CD4-positive, alpha-beta memory T cell (primary cell): ENCODE data around the gene NCLN. TPM values are rescaled to one million over a fixed set of nuclear protein-coding genes. Genes with fewer than 3 reads are reported as not detected.
"Not testable (repeated sequence)": the region's sequence is repeated elsewhere in the genome, so short reads cannot be mapped to it uniquely, and the experiment has no call there.

ENCODE experiments used
- CTCF ChIA-PET: fragments of 350-600 bp; sonication (Branson Sonifier 250); formaldehyde crosslinking; loops from one replicate; lab custom pipeline; 2021; ENCODE audit warnings: inconsistent platforms; ENCODE audit not compliant: partially characterized antibody; lab: Charles Lee
- POLR2A ChIA-PET: fragments of 350-600 bp; sonication (Branson Sonifier 250); formaldehyde crosslinking; loops from one replicate; lab custom pipeline; 2021; ENCODE audit not compliant: partially characterized antibody; lab: Charles Lee
- DNase-seq, 5 donors: peaks; one replicate each; pipeline versions ENCODE4 v3.0.0 to v3.0.0-alpha.2; 2020 to 2022; ENCODE audit warnings: mixed read lengths in 1 of 5
- H3K27ac ChIP-seq: one replicate; pipeline ENCODE4 v1.7.0; 2013; ENCODE audit warnings: low read depth, low read length
- H3K27me3 ChIP-seq: 2 replicates; pipeline ENCODE4 v1.7.0; 2013; ENCODE audit warnings: mild to moderate bottlenecking, low read length, moderate library complexity; ENCODE audit not compliant: insufficient read depth
- H3K36me3 ChIP-seq: 2 replicates; pipeline ENCODE4 v1.7.0; 2013; ENCODE audit warnings: mild to moderate bottlenecking, low read length, moderate library complexity; ENCODE audit not compliant: insufficient read depth
- H3K4me1 ChIP-seq: 2 replicates; pipeline ENCODE4 v1.7.0; 2013; ENCODE audit warnings: mild to moderate bottlenecking, low read length, moderate library complexity; ENCODE audit not compliant: insufficient read depth
- H3K4me3 ChIP-seq, 2 donors: one replicate each; pipeline ENCODE4 v1.7.0; 2013; ENCODE audit warnings: low read length in 2 of 2, mild to moderate bottlenecking in 1 of 2
- H3K9me3 ChIP-seq, 2 donors: one replicate each; pipeline ENCODE4 v1.7.0; 2013; ENCODE audit warnings: low read length in 2 of 2, control low read depth in 1 of 2; ENCODE audit not compliant: control insufficient read depth in 1 of 2
- H3K27ac Mint-ChIP-seq, 7 donors: one replicate each; pipeline ENCODE4 v1.8.0; 2020 to 2021; ENCODE audit warnings: mixed read lengths in 7 of 7, mild to moderate bottlenecking in 6 of 7, inconsistent platforms in 3 of 7, moderate library complexity in 3 of 7
- H3K27me3 Mint-ChIP-seq, 2 donors: one replicate each; pipeline ENCODE4 v1.8.0; 2020 to 2021; ENCODE audit warnings: mixed read lengths in 2 of 2
- H3K36me3 Mint-ChIP-seq, 2 donors: one replicate each; pipeline ENCODE4 v1.8.0; 2020 to 2021; ENCODE audit warnings: mixed read lengths in 2 of 2, inconsistent platforms in 1 of 2, mild to moderate bottlenecking in 1 of 2
- H3K4me1 Mint-ChIP-seq, 4 donors: one replicate each; pipeline ENCODE4 v1.8.0; 2020 to 2021; ENCODE audit warnings: mixed read lengths in 4 of 4, mild to moderate bottlenecking in 1 of 4
- H3K4me3 Mint-ChIP-seq, 8 donors: one replicate each; pipeline ENCODE4 v1.8.0; 2020 to 2021; ENCODE audit warnings: mixed read lengths in 8 of 8, mild to moderate bottlenecking in 7 of 8, moderate library complexity in 6 of 8, inconsistent platforms in 3 of 8
- H3K9me3 Mint-ChIP-seq, 8 donors: one replicate each; pipeline ENCODE4 v1.8.0; 2020 to 2021; ENCODE audit warnings: mixed read lengths in 8 of 8, mild to moderate bottlenecking in 5 of 8, inconsistent platforms in 3 of 8, moderate library complexity in 1 of 8
- intact Hi-C: fragments of 100-400 bp; cut with micrococcal nuclease; formaldehyde crosslinking; loops from one replicate; pipeline ENCODE4 v1.15.1; 2023
- polyA plus RNA-seq, 2 donors: library from polyadenylated mRNA; unstranded; fragments of 300-500 nt; fragmentation: Illumina TruSeq; gene quantifications; one replicate each; pipeline ENCODE4 v1.2.3, GENCODE V29; 2021
- total RNA-seq, 2 experiments: library from RNA; stranded (reverse); gene quantifications; one replicate each; pipeline ENCODE4 v1.2.3, GENCODE V29; 2021

NCLN gene
- total and polyA plus RNA-seq, 4 experiments from 2014 or later, result 25.1 to 59.3 (median 49.3) TPM

DNA sequence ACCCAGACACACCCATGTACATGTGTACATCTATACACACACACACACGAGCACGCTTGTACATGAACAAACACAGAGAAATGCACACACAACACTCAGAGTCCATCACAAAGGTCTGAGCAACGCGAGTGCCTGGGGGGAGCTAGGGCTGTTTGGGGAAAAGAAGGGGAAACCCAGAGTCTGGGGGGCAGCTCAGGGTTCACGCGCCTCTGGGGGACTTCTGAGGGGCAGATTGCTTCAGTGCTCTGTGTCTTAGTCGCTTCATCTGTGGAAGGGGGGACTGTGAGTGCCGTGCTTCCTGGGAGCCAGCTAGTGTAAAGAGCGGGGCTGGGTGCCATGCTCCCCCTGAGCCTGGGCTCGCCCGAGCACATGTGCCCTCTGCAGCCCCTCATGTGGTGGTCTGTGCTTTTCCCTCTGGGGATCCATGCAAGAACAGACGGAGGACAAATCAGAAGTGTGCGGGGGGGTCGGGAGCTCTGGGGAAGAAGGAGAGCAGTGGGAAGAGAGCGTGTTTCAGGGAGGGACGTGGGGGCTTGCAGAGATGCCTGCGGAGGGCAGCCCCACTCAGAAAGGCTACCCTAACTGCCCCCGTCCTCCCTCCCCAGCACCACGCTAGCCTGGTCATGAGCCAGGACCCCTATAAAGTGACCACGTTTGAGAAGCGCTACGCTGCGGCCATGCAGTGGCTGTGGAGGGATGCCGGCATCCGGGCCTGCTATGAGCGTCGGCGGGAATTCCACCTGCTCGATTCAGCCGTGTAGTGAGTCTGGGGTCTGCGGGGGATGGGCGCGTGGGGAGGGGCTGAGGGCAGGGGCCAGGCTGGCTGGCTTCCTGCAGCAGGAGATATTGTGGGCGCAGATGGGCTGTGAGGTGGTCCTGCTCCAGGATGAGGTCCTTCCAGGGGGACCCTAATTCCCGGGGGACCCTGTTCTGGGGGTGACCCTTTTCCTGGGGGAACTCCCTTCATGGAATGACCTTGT is 35.9 kb upstream of the NCLN start:
- H3K27ac Mint-ChIP-seq, result peak overlapping the region in 6 of 7 donors; percentile 27 to 85 (median 54)

DNA sequence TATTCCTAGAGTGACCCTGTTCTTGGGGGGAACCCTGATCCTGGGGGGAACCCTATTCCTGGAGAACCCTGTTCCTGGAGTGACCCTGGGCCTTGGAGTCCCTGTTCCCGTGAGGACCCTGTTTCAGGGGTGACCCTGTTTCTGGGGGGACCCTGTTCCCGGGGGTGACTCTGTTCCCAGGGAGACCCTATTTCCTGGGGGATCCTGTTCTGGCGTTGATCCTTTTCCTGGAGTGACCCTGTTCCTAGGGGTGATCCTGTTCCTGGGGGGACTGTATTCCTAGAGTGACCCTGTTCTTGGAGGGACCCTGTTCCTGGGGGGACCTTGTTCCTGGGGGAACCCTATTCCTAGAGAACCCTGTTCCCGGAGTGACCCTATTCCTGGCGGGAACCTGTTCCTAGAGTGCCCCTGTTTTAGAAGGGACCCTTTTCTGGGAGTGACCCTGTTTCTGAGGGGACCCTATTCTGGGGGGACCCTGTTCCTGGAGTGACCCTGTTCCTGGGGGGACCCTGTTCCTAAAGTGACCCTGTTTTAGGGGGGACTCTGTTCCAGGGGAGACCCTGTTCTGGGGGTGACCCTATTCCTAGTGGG is 34.9 kb upstream of the NCLN start:
- no peaks in the 10 kb centered on the region for H3K9me3 ChIP-seq
- Mint-ChIP-seq H3K9me3 (no peaks in the 10 kb centered on the region), H3K4me1 (peaks cover 9 to 16% (median 12%) of the 10 kb centered on the region in 4 donors), H3K27ac (peak overlapping the region in 2 of 7 donors; percentile 12 to 13), H3K36me3 (peaks cover 0 to 13% of the 10 kb centered on the region in 2 donors), H3K4me3 (no peak overlapping the region), H3K27me3 (no peaks in the 10 kb centered on the region)
- intact Hi-C loops, result no loop called here
- no peaks in the 10 kb centered on the region for H3K36me3 ChIP-seq
- no peak overlapping the region for H3K27ac ChIP-seq
- H3K4me3 ChIP-seq, result no peak overlapping the region
- peaks cover 30% of the 10 kb centered on the region for H3K4me1 ChIP-seq
- no peaks in the 10 kb centered on the region for H3K27me3 ChIP-seq
- DNase-seq, result no peak
- POLR2A ChIA-PET, result interaction anchor here (0.5 kb wide), 1 partner anchor 55 kb away, joined by 3 read pairs; no protein-coding TSS in a partner anchor
- CTCF ChIA-PET, result interaction anchor here (1.2 to 1.7 kb wide), 2 partner anchors 11 to 13 kb away, joined by 3 to 6 read pairs; no protein-coding TSS in a partner anchor

More for the DNA sequence above, 35.9 kb upstream of the NCLN start:
- Mint-ChIP-seq H3K4me1 (peaks cover 6 to 16% (median 9%) of the 10 kb centered on the region in 4 donors), H3K36me3 (peaks cover 0 to 10% of the 10 kb centered on the region in 2 donors), H3K9me3 (no peaks in the 10 kb centered on the region), H3K4me3 (no peak overlapping the region), H3K27me3 (no peaks in the 10 kb centered on the region)
- DNase-seq, result no peak
- no peaks in the 10 kb centered on the region for H3K27me3 ChIP-seq
- no peaks in the 10 kb centered on the region for H3K36me3 ChIP-seq
- intact Hi-C loops, result no loop called here
- H3K4me1 ChIP-seq, result peaks cover 20% of the 10 kb centered on the region
- no peak overlapping the region for H3K27ac ChIP-seq
- H3K9me3 ChIP-seq, result no peaks in the 10 kb centered on the region
- POLR2A ChIA-PET, result no interaction called here
- CTCF ChIA-PET, result interaction anchor here (1.3 kb wide), 1 partner anchor 12 kb away, joined by 5 read pairs; no protein-coding TSS in a partner anchor
- no peak overlapping the region for H3K4me3 ChIP-seq

- ChIA-PET POLR2A (interaction anchor here (0.5 to 1.2 kb wide), 2 partner anchors 33 to 56 kb away, joined by 3 read pairs; no protein-coding TSS in a partner anchor), CTCF (interaction anchor here (1.1 to 1.7 kb wide), 3 partner anchors 10 to 25 kb away, joined by 3 to 6 read pairs (median 4); no protein-coding TSS in a partner anchor)
- Mint-ChIP-seq H3K27ac (no peak overlapping the region), H3K36me3 (peaks cover 0 to 12% of the 10 kb centered on the region in 2 donors), H3K27me3 (no peaks in the 10 kb centered on the region), H3K4me1 (peaks cover 4 to 17% (median 12%) of the 10 kb centered on the region in 4 donors), H3K4me3 (no peak overlapping the region), H3K9me3 (no peaks in the 10 kb centered on the region)
- H3K36me3 ChIP-seq, result no peaks in the 10 kb centered on the region
- intact Hi-C loops, result no loop called here
- no peak overlapping the region for H3K4me3 ChIP-seq
- peaks cover 29% of the 10 kb centered on the region for H3K4me1 ChIP-seq
- H3K27me3 ChIP-seq, result no peaks in the 10 kb centered on the region
- DNase-seq, result no peak
- no peak overlapping the region for H3K27ac ChIP-seq
- H3K9me3 ChIP-seq, result no peaks in the 10 kb centered on the region
Measured at GRCh38 chr19:3151563-3152418, 33.9 kb upstream of the NCLN start.

GRCh38 chr19:3152419-3152780 is 33.3 kb upstream of the NCLN start:
- H3K27me3 ChIP-seq, result no peaks in the 10 kb centered on the region
- Mint-ChIP-seq H3K4me3 (no peak overlapping the region), H3K27me3 (no peaks in the 10 kb centered on the region), H3K27ac (no peak overlapping the region), H3K9me3 (no peaks in the 10 kb centered on the region), H3K4me1 (peaks cover 7 to 17% (median 14%) of the 10 kb centered on the region in 4 donors), H3K36me3 (peaks cover 0 to 12% of the 10 kb centered on the region in 2 donors)
- H3K9me3 ChIP-seq, result no peaks in the 10 kb centered on the region
- CTCF ChIA-PET, result interaction anchor here (1.1 to 1.7 kb wide), 2 partner anchors 11 to 26 kb away, joined by 4 to 6 read pairs; no protein-coding TSS in a partner anchor
- DNase-seq, result no peak
- peaks cover 29% of the 10 kb centered on the region for H3K4me1 ChIP-seq
- H3K4me3 ChIP-seq, result no peak overlapping the region
- no peak overlapping the region for H3K27ac ChIP-seq
- no peaks in the 10 kb centered on the region for H3K36me3 ChIP-seq
- intact Hi-C loops, result no loop called here
- POLR2A ChIA-PET, result interaction anchor here (1.2 kb wide), 1 partner anchor 33 kb away, joined by 3 read pairs; no protein-coding TSS in a partner anchor

GRCh38 chr19:3153286-3154230 is 32.2 kb upstream of the NCLN start:
- DNase-seq, result no peak
- Histone ChIP-seq H3K36me3 (no peaks in the 10 kb centered on the region), H3K4me1 (peaks cover 29% of the 10 kb centered on the region), H3K9me3 (no peaks in the 10 kb centered on the region), H3K4me3 (no peak overlapping the region), H3K27ac (no peak overlapping the region), H3K27me3 (no peaks in the 10 kb centered on the region)
- Mint-ChIP-seq H3K36me3 (peaks cover 0 to 12% of the 10 kb centered on the region in 2 donors), H3K4me3 (no peak overlapping the region), H3K9me3 (no peaks in the 10 kb centered on the region), H3K27me3 (no peaks in the 10 kb centered on the region), H3K27ac (no peak overlapping the region), H3K4me1 (peaks cover 10 to 17% (median 15%) of the 10 kb centered on the region in 4 donors)
- intact Hi-C loops, result no loop called here
- POLR2A ChIA-PET, result no interaction called here
- CTCF ChIA-PET, result interaction anchor here (0.6 to 0.7 kb wide), 3 partner anchors 10 to 26 kb away, joined by 3 read pairs; no protein-coding TSS in a partner anchor

GRCh38 chr19:3154447-3154846 is 31.3 kb upstream of the NCLN start:
- peak overlapping the region; percentile 76 for H3K27ac ChIP-seq
- H3K4me1 Mint-ChIP-seq, result peaks cover 4 to 12% (median 10%) of the 10 kb centered on the region in 4 donors
- H3K36me3 Mint-ChIP-seq, intact Hi-C loops, H3K27me3 Mint-ChIP-seq, H3K9me3 Mint-ChIP-seq, H3K36me3 ChIP-seq, CTCF ChIA-PET, H3K9me3 ChIP-seq, DNase-seq, H3K27me3 ChIP-seq, H3K27ac Mint-ChIP-seq: not testable (repeated sequence)
- H3K4me3 ChIP-seq, result peak overlapping the region; percentile 8 to 29
- POLR2A ChIA-PET, result interaction anchor here (1.2 kb wide), 1 partner anchor 14 kb away, joined by 3 read pairs; no protein-coding TSS in a partner anchor
- peak overlapping the region in 2 of 8 donors; percentile 82 to 86 for H3K4me3 Mint-ChIP-seq
- H3K4me1 ChIP-seq, result peaks cover 29% of the 10 kb centered on the region
